AG04450 (cell line): ENCODE results near the gene OSBPL1A. TPM values are rescaled to one million over a fixed set of nuclear protein-coding genes. Genes with fewer than 3 reads are reported as not detected.

Experiments used
- CTCF ChIA-PET: fragments of 300-600, 350-600 bp; formaldehyde crosslinking; extraction: SDS; loops from one replicate; lab custom pipeline; 2022; ENCODE audit warnings: antibody characterized with exemption, inconsistent platforms; lab: Charles Lee
- POLR2A ChIA-PET: fragments of 350-600 bp; formaldehyde crosslinking; extraction: SDS; loops from one replicate; lab custom pipeline; 2021; ENCODE audit warnings: antibody characterized with exemption, inconsistent platforms; lab: Yijun Ruan, JAX
- DNase-seq: peaks from one replicate; pipeline ENCODE4 v3.0.0-alpha.2; 2011; ENCODE audit warnings: low read depth, low spot score
- H3K27ac ChIP-seq: one replicate; pipeline ENCODE4 v1.5.1; 2012; ENCODE audit warnings: low read depth, low read length, control low read depth
- H3K27me3 ChIP-seq: one replicate; pipeline ENCODE4 v1.6.0; 2012; ENCODE audit warnings: low read length; ENCODE audit not compliant: control insufficient read depth, insufficient read depth
- H3K4me3 ChIP-seq: 2 replicates; pipeline ENCODE4 v1.5.1; 2011; ENCODE audit warnings: mild to moderate bottlenecking, low read depth, low read length, control low read depth
- H3K9me3 ChIP-seq: 2 replicates; pipeline ENCODE4 v1.5.1; 2012; ENCODE audit warnings: low read length; ENCODE audit not compliant: control insufficient read depth, insufficient read depth
- polyA plus RNA-seq: library from polyadenylated mRNA; depleted of rRNA; stranded (reverse); fragments of >200 nt; gene quantifications from 2 replicates; pipeline ENCODE4 v1.2.3, GENCODE V29; 2011
- TF ChIP-seq, protein P1 (sequence below): IDR thresholded peaks from 2 replicates; pipeline ENCODE4 v1.5.1; 2011; ENCODE audit warnings: low read depth, low read length, control low read depth, inconsistent platforms

OSBPL1A gene
- polyA plus RNA-seq, 1 experiment, result 56.1 TPM

DNA sequence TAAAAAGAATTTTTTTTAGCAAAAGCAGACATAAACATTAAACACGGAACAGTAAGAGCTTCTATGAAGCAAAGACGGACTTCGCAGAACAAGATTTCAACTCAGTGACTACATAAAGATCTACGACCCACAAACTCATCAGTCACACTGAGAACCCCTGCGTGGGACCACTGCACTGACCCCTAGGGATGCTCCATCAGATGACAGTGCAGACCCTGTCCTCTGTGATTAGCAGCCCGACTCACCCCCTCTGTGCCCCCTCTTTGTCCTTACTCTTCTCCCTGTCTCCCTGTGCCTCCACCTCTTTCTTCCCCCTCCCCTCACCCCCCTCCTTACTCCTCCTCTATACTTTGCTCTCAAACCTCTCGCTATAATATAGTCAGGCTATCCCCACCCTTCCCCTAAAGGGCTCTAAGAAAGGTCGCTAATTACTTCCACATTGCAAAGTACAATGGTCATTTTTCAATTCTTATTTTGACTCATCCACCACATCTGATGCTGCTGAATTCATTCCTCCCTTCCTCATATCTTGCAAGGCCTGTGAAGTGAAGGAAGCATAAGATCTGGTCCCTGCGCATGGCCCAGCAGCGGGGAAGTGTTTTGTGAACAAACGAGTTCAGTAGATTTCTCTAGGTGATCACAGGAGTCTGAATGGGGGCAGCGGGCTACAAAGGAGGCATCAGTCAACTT lies 169.5 kb downstream of the OSBPL1A start:
- H3K4me3 ChIP-seq, result no peak overlapping the region
- peak overlapping the region; percentile 31 for H3K27ac ChIP-seq
- TF ChIP-seq, protein P1, sequence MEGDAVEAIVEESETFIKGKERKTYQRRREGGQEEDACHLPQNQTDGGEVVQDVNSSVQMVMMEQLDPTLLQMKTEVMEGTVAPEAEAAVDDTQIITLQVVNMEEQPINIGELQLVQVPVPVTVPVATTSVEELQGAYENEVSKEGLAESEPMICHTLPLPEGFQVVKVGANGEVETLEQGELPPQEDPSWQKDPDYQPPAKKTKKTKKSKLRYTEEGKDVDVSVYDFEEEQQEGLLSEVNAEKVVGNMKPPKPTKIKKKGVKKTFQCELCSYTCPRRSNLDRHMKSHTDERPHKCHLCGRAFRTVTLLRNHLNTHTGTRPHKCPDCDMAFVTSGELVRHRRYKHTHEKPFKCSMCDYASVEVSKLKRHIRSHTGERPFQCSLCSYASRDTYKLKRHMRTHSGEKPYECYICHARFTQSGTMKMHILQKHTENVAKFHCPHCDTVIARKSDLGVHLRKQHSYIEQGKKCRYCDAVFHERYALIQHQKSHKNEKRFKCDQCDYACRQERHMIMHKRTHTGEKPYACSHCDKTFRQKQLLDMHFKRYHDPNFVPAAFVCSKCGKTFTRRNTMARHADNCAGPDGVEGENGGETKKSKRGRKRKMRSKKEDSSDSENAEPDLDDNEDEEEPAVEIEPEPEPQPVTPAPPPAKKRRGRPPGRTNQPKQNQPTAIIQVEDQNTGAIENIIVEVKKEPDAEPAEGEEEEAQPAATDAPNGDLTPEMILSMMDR, result no peak
- H3K27me3 ChIP-seq, result no peaks in the 10 kb centered on the region
- POLR2A ChIA-PET, result interaction anchor here (0.9 to 1.1 kb wide), 2 partner anchors 40 to 89 kb away, joined by 3 to 4 read pairs; partner anchors contain the start of gene CABYR
- no peaks in the 10 kb centered on the region for H3K9me3 ChIP-seq
- DNase-seq, result peak; percentile 20
- CTCF ChIA-PET, result no interaction called here

DNA sequence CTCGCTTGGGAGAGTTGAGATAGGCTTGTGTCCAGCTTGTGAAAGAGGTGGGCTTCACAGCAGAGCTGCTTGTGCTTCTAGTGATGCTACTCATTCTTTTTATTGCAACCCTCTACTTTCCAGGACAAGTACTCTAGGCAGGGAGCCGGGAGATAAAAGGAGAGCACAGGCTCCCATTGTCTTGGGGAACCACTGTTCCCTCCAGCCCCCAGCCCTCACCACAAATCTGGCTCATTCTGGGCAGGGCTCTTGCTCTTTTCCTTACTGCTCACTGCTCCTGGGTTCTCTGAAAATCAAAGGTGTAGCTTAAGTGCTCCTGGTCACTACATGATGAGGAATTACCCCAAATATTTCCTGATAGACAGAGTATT lies 177.3 kb downstream of the OSBPL1A start:
- Histone ChIP-seq H3K27ac (no peak overlapping the region), H3K4me3 (no peak overlapping the region), H3K9me3 (no peaks in the 10 kb centered on the region), H3K27me3 (no peaks in the 10 kb centered on the region)
- DNase-seq, result no peak
- TF ChIP-seq, protein P1, result no peak
- CTCF ChIA-PET, result no interaction called here
- POLR2A ChIA-PET, result no interaction called here

DNA sequence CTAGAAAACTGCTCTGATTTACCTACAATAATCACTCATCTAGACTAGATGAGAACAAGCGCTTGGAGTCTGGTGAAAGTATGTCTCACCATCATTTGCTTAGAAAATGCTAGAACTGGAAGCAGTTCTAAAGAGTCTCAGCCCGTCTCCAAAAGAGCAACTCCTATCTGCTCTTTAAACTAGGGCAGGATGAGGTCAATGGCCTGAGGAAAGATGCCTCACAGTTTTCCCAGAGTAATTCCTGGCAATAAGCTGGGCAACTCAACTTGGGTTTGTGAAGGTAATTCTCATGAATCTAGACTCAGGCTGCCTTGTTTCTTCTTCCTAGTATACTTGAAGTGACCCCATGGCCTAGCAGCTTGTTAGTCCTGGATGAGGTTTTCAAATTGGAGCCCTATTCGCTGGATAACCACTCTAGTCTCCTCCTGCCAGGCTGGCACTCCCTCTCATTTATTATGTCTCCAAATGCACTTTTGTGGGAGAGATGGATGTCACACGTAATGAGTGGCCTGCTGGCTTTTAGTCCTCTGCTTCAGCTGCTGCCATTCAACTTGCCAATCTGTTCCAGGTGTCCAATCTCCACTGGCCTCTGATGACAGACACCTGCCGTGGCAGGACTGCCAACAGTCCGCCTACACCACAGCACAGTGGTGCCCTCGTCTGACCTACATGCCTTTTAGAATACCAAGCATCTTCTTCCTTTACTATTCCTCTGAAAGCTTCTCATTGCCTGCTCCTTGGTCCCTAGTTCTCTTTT lies 177.9 kb downstream of the OSBPL1A start:
- ChIA-PET CTCF (no interaction called here), POLR2A (no interaction called here)
- Histone ChIP-seq H3K9me3 (no peaks in the 10 kb centered on the region), H3K4me3 (no peak overlapping the region), H3K27me3 (no peaks in the 10 kb centered on the region), H3K27ac (no peak overlapping the region)
- no peak for DNase-seq
- TF ChIP-seq, protein P1, result no peak

DNA sequence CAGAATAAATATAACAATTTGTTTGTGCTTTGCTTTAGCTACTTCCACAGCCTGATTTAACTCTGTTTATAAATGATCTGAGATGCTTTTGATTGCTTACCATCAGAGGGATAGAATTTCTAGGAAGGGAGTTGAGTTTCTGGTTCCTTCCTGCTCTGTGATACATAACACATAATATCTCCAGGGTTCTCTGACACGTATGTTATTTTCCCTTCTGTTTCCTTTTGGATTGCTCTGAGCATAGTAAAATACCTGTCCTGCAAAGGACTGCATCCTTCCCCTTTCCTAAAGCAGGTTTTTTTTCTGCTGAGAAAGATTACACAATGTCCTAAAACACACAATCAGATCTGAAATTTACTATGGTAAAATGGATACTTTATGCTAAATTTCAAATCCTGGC lies 182.7 kb downstream of the OSBPL1A start:
- POLR2A ChIA-PET, result no interaction called here
- TF ChIP-seq, protein P1, result no peak
- Histone ChIP-seq H3K27me3 (no peaks in the 10 kb centered on the region), H3K9me3 (no peaks in the 10 kb centered on the region), H3K4me3 (no peak overlapping the region), H3K27ac (no peak overlapping the region)
- CTCF ChIA-PET, result interaction anchor here (0.6 kb wide), 1 partner anchor 57 kb away, joined by 3 read pairs; no protein-coding TSS in a partner anchor
- no peak for DNase-seq

DNA sequence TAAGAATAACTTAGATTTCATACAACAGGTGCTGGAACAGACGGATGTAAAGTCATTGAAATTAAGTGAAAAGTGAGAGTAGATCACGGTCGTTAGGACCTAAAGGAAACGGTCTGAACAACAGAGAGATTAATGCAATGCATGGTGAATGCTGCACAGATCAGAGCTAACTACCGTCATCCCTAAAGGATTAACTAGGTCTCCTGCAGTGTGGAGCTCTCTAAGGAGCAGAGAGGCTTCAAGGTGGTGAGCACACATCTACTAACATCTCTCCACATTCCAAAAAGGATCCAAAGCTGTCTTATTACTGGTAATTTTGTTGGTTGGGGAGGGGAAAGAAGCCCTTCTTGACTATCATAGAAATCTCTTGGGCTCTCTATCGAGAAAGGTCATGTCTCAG lies 183.5 kb downstream of the OSBPL1A start:
- TF ChIP-seq, protein P1, result no peak
- H3K9me3 ChIP-seq, result no peaks in the 10 kb centered on the region
- no peak overlapping the region for H3K27ac ChIP-seq
- no peak for DNase-seq
- H3K27me3 ChIP-seq, result no peaks in the 10 kb centered on the region
- ChIA-PET POLR2A (no interaction called here), CTCF (interaction anchor here (0.6 kb wide), 1 partner anchor 25 kb away, joined by 3 read pairs; no protein-coding TSS in a partner anchor)
- no peak overlapping the region for H3K4me3 ChIP-seq
